Gastroesophageal sphincter (tissue), 4 donors: ENCODE results near the gene ACSL6. TPM values are rescaled to one million over a fixed set of nuclear protein-coding genes. Genes with fewer than 3 reads are reported as not detected.

ENCODE experiments used
- ATAC-seq: fragments of 150-250 bp; one replicate; pipeline ENCODE4 v1.9.1; 2016; ENCODE audit warnings: mild to moderate bottlenecking, moderate library complexity
- H3K27ac ChIP-seq, 4 donors: fragments of 200-600 bp; sonication (generic) in 3 of 4; 1 replicate in 3 of 4; 2 replicates in 1 of 4; pipeline ENCODE4 v1.5.1; 2016 to 2019
- H3K27me3 ChIP-seq: fragments of 200-600 bp; sonication (generic); one replicate; pipeline ENCODE4 v1.5.1; 2019
- H3K36me3 ChIP-seq, 2 donors: fragments of 200-600 bp; sonication (generic); one replicate each; pipeline ENCODE4 v1.5.1; 2019; ENCODE audit warnings: control low read depth in 1 of 2
- H3K4me1 ChIP-seq, 3 donors: fragments of 200-600 bp; sonication (generic); 1 replicate in 2 of 3; 2 replicates in 1 of 3; pipeline ENCODE4 v1.5.1; 2016 to 2019; ENCODE audit warnings: control low read depth in 2 of 3
- H3K4me3 ChIP-seq, 2 donors: fragments of 200-600 bp; sonication (generic); one replicate each; pipeline ENCODE4 v1.5.1; 2019; ENCODE audit warnings: mild to moderate bottlenecking in 1 of 2, moderate library complexity in 1 of 2
- H3K9me3 ChIP-seq, 3 donors: fragments of 200-600 bp; sonication (generic); one replicate each; pipeline ENCODE4 v1.5.1; 2017 to 2019; ENCODE audit warnings: control low read depth in 2 of 3
- EP300 ChIP-seq: sonication (generic); formaldehyde crosslinking; IDR thresholded peaks from one replicate; pipeline ENCODE4 v1.6.1; 2017; ENCODE audit warnings: antibody characterized with exemption, mild to moderate bottlenecking
- POLR2A ChIP-seq, 2 donors: fragments of 450-650 bp; IDR thresholded peaks; one replicate each; pipeline ENCODE4 v1.6.1; 2017; ENCODE audit warnings: antibody characterized with exemption in 2 of 2, mild to moderate bottlenecking in 2 of 2, moderate library complexity in 1 of 2
- POLR2AphosphoS5 ChIP-seq: sonication (generic); formaldehyde crosslinking; IDR thresholded peaks from one replicate; pipeline ENCODE4 v1.6.1; 2017; ENCODE audit warnings: antibody characterized with exemption
- WGBS, 2 donors: methylation state at CpG; one replicate each; pipeline ENCODE4 v1.1.5; 2018; ENCODE audit warnings: low coverage in 1 of 2; 5-methylcytosine and 5-hydroxymethylcytosine counted together
- total RNA-seq, 4 donors: library from RNA; depleted of rRNA; stranded (reverse); fragments of >200 nt; gene quantifications; one replicate each; pipeline ENCODE4 v1.1.0, GENCODE V29; 2016
- TF ChIP-seq, protein P1 (sequence below), 4 experiments: fragments of 200-600 bp in 2 of 4; fragments of 450-650 bp in 2 of 4; sonication (generic) in 1 of 4; IDR thresholded peaks; one replicate each; pipeline ENCODE4 v1.5.1; 2017 to 2019; ENCODE audit warnings: antibody characterized with exemption in 4 of 4, mild to moderate bottlenecking in 2 of 4, moderate library complexity in 2 of 4

Gene ACSL6
- total RNA-seq, 4 donors from 2014 or later = 1.3 to 3.6 (median 2.6) TPM

DNA sequence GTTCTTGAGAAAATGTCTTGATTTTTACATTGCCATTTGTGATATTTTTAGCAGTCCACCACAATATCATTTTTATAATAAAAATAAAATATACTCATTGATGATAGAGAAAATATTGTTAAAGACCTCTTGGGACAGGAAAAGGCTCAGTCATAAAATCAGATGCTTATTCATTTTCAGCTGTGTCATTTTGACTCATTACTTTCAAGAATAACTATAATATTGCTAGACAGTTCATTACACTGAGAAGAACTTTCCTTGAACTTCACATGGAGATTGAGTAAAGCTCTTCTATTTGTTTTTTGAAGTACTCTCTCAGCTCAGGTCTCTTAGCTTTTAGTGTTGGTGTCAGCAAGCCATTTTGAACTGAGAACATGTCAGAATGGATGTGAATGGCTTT is 57.5 kb downstream of the ACSL6 start:
- TF ChIP-seq EP300 (no peak), POLR2A (IDR thresholded peaks at IDR 0.05) (no peak)
- no peaks in the 10 kb centered on the region for H3K27me3 ChIP-seq
- no peak overlapping the region for H3K27ac ChIP-seq
- H3K9me3 ChIP-seq = no peaks in the 10 kb centered on the region
- no peak overlapping the region for H3K4me3 ChIP-seq
- ATAC-seq = no peak
- H3K36me3 ChIP-seq = no peaks in the 10 kb centered on the region
- no peaks in the 10 kb centered on the region for H3K4me1 ChIP-seq

DNA sequence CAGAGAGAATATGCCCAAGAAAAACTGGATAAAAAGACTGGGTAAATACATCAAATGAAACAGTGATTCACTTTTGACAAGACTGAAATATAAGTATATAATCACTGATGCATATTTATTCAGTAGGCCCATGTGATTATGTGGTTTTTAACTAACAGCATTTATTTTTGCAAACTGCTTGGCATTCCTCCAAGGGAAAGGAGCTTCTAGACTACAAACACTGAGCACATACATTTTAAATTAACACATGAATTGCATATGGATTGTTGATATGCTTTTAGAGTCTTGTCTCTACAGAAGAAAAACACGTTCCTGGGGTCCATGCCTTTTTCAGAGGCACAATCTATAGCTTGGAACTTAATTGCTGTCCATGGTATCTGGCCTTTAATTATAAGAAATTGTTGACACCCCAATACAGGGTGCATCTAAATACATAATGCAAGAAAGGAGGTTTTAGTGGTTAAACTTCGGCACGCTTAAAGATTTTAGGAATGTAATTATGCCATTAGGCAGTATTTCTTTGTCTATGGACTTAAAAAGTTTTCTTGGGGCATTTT is 59.1 kb downstream of the ACSL6 start:
- no peak for TF ChIP-seq POLR2A (IDR thresholded peaks at IDR 0.05)
- TF ChIP-seq, protein P1, sequence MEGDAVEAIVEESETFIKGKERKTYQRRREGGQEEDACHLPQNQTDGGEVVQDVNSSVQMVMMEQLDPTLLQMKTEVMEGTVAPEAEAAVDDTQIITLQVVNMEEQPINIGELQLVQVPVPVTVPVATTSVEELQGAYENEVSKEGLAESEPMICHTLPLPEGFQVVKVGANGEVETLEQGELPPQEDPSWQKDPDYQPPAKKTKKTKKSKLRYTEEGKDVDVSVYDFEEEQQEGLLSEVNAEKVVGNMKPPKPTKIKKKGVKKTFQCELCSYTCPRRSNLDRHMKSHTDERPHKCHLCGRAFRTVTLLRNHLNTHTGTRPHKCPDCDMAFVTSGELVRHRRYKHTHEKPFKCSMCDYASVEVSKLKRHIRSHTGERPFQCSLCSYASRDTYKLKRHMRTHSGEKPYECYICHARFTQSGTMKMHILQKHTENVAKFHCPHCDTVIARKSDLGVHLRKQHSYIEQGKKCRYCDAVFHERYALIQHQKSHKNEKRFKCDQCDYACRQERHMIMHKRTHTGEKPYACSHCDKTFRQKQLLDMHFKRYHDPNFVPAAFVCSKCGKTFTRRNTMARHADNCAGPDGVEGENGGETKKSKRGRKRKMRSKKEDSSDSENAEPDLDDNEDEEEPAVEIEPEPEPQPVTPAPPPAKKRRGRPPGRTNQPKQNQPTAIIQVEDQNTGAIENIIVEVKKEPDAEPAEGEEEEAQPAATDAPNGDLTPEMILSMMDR (IDR thresholded peaks at IDR 0.05) = no peak
- TF ChIP-seq EP300 = no peak
- TF ChIP-seq POLR2AphosphoS5 = no peak
- Histone ChIP-seq H3K27ac (no peak overlapping the region), H3K4me1 (no peaks in the 10 kb centered on the region), H3K9me3 (no peaks in the 10 kb centered on the region), H3K4me3 (no peak overlapping the region), H3K27me3 (no peaks in the 10 kb centered on the region), H3K36me3 (no peaks in the 10 kb centered on the region)
- ATAC-seq = no peak
- 82 to 85% methylated on average over 3 of the region's 3 CpGs for WGBS, 2 donors

DNA sequence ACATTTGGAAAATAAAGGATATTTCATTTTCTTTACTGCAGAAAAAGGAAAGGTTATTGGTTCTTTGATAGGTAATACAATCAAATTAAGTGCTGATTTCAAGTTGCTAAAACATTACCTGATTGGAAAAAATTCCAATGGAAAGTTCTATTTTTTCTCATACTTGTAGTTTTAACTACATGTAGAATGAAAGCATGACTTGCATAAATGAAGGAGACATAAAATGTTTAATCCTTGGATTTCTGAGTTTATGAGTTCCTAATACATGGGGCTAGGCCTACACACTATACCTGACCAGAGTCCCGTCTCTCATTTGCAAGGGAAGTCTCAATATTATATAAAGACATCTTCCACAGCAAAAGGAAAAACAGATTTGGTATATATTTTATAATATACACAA is 60.8 kb downstream of the ACSL6 start:
- Histone ChIP-seq H3K27me3 (no peaks in the 10 kb centered on the region), H3K4me3 (no peak overlapping the region), H3K4me1 (no peaks in the 10 kb centered on the region), H3K27ac (no peak overlapping the region), H3K9me3 (no peaks in the 10 kb centered on the region), H3K36me3 (no peaks in the 10 kb centered on the region)
- 73 to 100% methylated on average over 1 of the region's 1 CpG for WGBS, 2 donors
- no peak for ATAC-seq
- TF ChIP-seq EP300 = no peak
- TF ChIP-seq, protein P1 (IDR thresholded peaks at IDR 0.05) = no peak

DNA sequence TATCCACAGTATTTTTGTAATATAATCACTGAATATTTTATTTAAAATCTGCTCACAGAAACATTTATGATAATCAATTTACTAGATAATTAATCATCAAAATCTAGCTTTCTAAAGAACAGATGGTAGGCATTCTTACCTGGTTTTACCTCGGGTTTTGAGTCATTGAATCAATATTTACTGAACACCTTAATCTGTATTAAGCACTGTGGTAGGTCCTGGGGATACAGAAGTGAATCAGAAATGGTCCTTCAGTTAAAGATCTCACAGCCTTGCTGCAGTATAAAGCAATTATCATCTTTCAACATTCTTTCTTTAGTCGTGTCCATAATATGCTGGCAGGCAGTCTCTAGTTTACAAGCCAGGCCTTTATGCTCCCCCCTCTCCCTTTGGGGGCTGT is 64.0 kb downstream of the ACSL6 start:
- H3K4me3 ChIP-seq = no peak overlapping the region
- no peak overlapping the region for H3K27ac ChIP-seq
- no peaks in the 10 kb centered on the region for H3K27me3 ChIP-seq
- no peaks in the 10 kb centered on the region for H3K36me3 ChIP-seq
- ATAC-seq = no peak
- no peaks in the 10 kb centered on the region for H3K4me1 ChIP-seq
- TF ChIP-seq EP300 (no peak), POLR2A (IDR thresholded peaks at IDR 0.05) (no peak), POLR2AphosphoS5 (no peak)
- TF ChIP-seq, protein P1 (IDR thresholded peaks at IDR 0.05) = no peak
- WGBS, 2 donors = 32 to 33% methylated on average over 2 of the region's 2 CpGs
- H3K9me3 ChIP-seq = no peaks in the 10 kb centered on the region

DNA sequence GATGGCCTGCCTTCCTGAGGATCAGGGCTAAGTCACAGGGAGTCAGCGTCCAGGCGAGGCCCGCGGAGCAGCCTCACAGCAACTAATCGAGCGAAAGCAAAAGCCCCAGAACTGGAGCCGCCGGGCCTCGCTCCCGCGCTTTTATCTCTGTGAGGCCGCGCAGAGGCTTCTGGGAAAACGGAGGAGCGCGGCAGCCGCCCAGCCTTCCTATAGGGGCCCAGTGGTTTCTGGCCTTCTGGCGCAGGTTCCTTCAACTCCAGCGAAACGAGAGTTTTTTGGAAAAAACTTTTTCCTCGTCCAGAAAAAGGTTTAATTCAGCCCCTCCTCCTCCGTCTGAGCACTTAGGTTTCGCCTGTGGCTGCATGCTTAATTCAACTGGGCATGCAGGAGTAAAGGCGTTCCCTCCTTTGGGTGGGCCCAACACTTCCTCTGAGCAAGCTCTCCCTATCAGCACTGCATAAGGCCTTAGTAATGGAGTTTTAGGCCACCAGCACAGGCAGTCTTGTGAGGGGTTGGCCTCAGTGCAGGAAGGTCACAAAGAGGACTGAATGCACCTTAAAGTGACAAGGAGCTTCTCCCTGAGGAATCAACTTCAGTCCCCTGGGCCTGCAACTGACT is 65.8 kb downstream of the ACSL6 start, which contains the start of gene MEIKIN:
Gene MEIKIN (minus strand): TSS at position 113 of the 618 bp plus-strand sequence. CDS start 158 bp downstream, outside the sequence.
- H3K27me3 ChIP-seq = no peaks in the 10 kb centered on the region
- H3K4me1 ChIP-seq = no peaks in the 10 kb centered on the region
- no peaks in the 10 kb centered on the region for H3K9me3 ChIP-seq
- no peak for ATAC-seq
- no peaks in the 10 kb centered on the region for H3K36me3 ChIP-seq
- no peak within 1 kb of the TSS for H3K27ac ChIP-seq
- no peak within 1 kb of the TSS for H3K4me3 ChIP-seq
- TF ChIP-seq POLR2AphosphoS5 (no peak), EP300 (no peak), POLR2A (IDR thresholded peaks at IDR 0.05) (no peak)
- TF ChIP-seq, protein P1 (IDR thresholded peaks at IDR 0.05) = no peak
- WGBS, 2 donors = 68% methylated on average over 3 of the region's 24 CpGs; no CpG with 5 or more reads in 1 of the 2 donors
